HG03521 (cell line): ENCODE results near the gene OBP2B.
"Not testable (repeated sequence)": the region's sequence is repeated elsewhere in the genome, so short reads cannot be mapped to it uniquely, and the experiment has no call there.

ENCODE experiments used
- ATAC-seq: cut with Tn5 transposase; IDR thresholded peaks from one replicate; pipeline ENCODE4 v1.9.1; 2021; ENCODE audit warnings: mild to moderate bottlenecking, moderate library complexity; ENCODE audit not compliant: unreplicated experiment

Gene OBP2B

GRCh38 chr9:133238851-133239532 is 29.9 kb upstream of the OBP2B start:
- ATAC-seq = no peak

GRCh38 chr9:133238272-133238850 is 29.3 kb upstream of the OBP2B start:
- no peak for ATAC-seq

- ATAC-seq = no peak
Measured at GRCh38 chr9:133237035-133237731, 28.1 kb upstream of the OBP2B start.

- ATAC-seq = not testable (repeated sequence)
Measured at GRCh38 chr9:133236291-133237034, 27.4 kb upstream of the OBP2B start.

- ATAC-seq = no peak
Measured at GRCh38 chr9:133235549-133236222, 26.6 kb upstream of the OBP2B start.

GRCh38 chr9:133234577-133235322 is 25.7 kb upstream of the OBP2B start:
- no peak for ATAC-seq

- no peak for ATAC-seq
Measured at GRCh38 chr9:133233681-133234432, 24.8 kb upstream of the OBP2B start.

- ATAC-seq = not testable (repeated sequence)
Measured at GRCh38 chr9:133231934-133232568, 23.0 kb upstream of the OBP2B start.

- not testable (repeated sequence) for ATAC-seq
Measured at GRCh38 chr9:133230514-133230913, 21.5 kb upstream of the OBP2B start.

GRCh38 chr9:133230093-133230492 is 21.0 kb upstream of the OBP2B start:
- no peak for ATAC-seq

- ATAC-seq = not testable (repeated sequence)
Measured at GRCh38 chr9:133228474-133229193, 19.6 kb upstream of the OBP2B start.

- ATAC-seq = not testable (repeated sequence)
Measured at GRCh38 chr9:133227996-133228395, 18.9 kb upstream of the OBP2B start.

GRCh38 chr9:133227242-133227860 is 18.3 kb upstream of the OBP2B start:
- no peak for ATAC-seq

GRCh38 chr9:133226219-133227171 is 17.4 kb upstream of the OBP2B start:
- ATAC-seq = no peak

- no peak for ATAC-seq
Measured at GRCh38 chr9:133225171-133226011, 16.3 kb upstream of the OBP2B start.

GRCh38 chr9:133224762-133225161 is 15.7 kb upstream of the OBP2B start:
- ATAC-seq = no peak
